ENCODE measurements around the gene LY6G5B. TPM values are rescaled to one million over a fixed set of nuclear protein-coding genes. Genes with fewer than 3 reads are reported as not detected.
A peak's percentile ranks its signal among the peaks of the same experiment; 100 is the strongest.

LY6G5B gene
- total RNA-seq, 4 donors from 2014 or later = 2.4 to 21.3 (median 10.3) TPM

DNA sequence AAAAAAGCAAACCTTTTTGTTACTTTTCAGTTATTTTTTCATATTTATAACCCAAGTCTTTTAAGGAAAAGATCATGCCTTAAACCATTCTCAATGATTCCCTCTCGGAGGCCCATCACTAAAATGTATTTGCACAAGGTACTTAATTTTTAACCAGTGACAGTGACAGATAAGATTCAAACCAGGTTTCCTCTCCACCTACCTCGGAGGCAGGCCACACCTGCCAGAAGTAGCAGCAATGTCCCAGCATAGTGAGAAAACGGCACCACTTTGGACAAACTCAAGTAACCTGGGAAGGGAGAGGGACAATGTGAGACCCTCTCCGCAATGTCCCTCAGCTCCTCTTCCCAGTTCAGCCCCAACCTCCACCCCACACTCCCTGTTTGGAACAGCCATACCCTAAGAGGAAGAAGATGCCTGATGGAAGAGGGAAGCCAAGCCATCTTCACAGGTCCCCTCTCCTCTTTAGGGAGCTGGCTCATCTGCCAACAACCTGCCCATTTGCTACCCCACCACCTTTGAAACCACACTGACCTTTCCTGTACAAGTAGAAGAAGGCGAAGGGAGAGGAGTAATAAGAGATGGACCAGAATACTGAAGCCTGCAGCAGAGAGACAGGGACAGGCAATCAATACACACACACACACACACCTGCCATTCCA is 31.1 kb downstream of the LY6G5B start:
- DNase-seq = no peak
- H3K36me3 ChIP-seq = peaks cover 0 to 15% (median 5%) of the 10 kb centered on the region in 4 donors
- in situ Hi-C loops (cut with MboI; ENCODE audit: low pct_ligation_motif_present in 1 of 4, low pct_unique_long_range_greater_than_20kb in 1 of 4, low sequenced_read_pairs in 3 of 4) = no loop called here
- intact Hi-C loops (cut with DNase I; ENCODE audit: low total_unique reads) = no loop called here
- H3K4me1 ChIP-seq = peaks cover 17 to 27% (median 21%) of the 10 kb centered on the region in 4 donors
- TF ChIP-seq POLR2AphosphoS5 (IDR thresholded peaks at IDR 0.05) (no peak), POLR2A (IDR thresholded peaks at IDR 0.05) (no peak), EP300 (IDR thresholded peaks at IDR 0.05; ENCODE audit: low read depth) (no peak)
- TF ChIP-seq, protein P1, sequence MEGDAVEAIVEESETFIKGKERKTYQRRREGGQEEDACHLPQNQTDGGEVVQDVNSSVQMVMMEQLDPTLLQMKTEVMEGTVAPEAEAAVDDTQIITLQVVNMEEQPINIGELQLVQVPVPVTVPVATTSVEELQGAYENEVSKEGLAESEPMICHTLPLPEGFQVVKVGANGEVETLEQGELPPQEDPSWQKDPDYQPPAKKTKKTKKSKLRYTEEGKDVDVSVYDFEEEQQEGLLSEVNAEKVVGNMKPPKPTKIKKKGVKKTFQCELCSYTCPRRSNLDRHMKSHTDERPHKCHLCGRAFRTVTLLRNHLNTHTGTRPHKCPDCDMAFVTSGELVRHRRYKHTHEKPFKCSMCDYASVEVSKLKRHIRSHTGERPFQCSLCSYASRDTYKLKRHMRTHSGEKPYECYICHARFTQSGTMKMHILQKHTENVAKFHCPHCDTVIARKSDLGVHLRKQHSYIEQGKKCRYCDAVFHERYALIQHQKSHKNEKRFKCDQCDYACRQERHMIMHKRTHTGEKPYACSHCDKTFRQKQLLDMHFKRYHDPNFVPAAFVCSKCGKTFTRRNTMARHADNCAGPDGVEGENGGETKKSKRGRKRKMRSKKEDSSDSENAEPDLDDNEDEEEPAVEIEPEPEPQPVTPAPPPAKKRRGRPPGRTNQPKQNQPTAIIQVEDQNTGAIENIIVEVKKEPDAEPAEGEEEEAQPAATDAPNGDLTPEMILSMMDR (IDR thresholded peaks at IDR 0.05) = no peak
- H3K27ac ChIP-seq = peak overlapping the region in 2 of 4 donors; percentile 2 to 98
- no peak overlapping the region for H3K4me3 ChIP-seq
- no peaks in the 10 kb centered on the region for H3K9me3 ChIP-seq
- 47 to 64% methylated on average over 2 to 5 of the region's 5 CpGs for WGBS, 2 donors (ENCODE audit: low coverage in 1 of 2)
- no peaks in the 10 kb centered on the region for H3K27me3 ChIP-seq

DNA sequence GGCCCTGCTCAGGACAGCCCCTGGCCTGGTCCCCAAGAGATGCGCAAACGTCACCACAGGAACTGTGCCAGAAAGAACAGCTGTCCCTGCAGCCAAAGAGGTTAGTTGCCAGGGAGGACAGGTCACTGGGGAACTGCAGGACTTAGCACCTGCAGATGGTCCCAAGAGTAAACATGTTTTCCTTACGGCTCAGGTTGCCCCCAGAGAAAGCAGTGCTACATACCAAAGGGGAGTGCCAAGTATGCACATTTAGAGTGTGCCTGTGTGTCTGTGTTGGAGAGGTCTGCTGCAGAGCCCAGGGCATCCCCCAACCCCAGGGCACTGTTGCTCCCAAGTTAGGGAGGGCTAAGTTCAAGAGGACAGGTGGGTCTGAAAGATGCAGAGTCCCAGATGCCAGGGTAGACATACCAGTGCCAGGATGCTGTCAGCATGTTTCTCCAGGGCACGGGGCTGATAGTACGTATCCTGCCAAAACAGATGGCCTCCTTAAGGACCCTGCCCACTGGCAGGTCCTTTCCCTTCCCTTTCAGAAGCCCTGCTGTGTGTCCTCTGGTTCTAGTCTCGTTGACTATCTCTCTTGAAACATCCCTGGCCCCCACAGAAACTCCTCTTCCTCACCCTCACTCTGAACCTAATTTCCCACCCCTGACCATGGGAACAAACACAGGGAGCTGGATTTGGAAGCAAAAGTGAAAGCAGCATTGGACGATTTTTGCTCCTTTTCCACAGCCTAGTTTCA is 32.1 kb downstream of the LY6G5B start:
- intact Hi-C loops (cut with DNase I; ENCODE audit: low total_unique reads) = no loop called here

DNA sequence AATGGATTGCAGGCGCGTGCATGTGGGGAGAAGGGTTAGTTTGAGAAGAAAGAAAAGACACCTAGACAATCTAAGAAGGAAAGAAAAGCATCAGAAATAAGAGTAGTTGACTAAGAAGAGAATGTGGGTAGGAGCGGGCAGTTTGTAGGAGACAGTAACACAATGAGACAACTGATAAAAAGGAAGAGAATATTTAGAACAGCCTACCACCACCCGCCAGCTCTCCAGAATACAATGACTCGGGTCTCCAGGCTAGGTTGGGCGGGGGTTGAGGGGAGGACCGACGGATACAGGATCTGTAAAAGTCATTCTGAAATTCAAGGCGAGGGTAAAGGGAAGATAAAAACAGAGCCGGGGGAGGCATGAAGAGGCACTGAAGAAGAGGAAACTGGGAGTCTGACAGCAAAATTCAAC is 32.6 kb downstream of the LY6G5B start:
- H3K27ac ChIP-seq = peak overlapping the region; percentile 98 to 100 (median 99)
- H3K4me3 ChIP-seq = peak overlapping the region; percentile 66 to 99 (median 91)
- in situ Hi-C loops (cut with MboI; ENCODE audit: low pct_ligation_motif_present in 1 of 4, low pct_unique_long_range_greater_than_20kb in 1 of 4, low sequenced_read_pairs in 3 of 4) (no loop called here), intact Hi-C loops (cut with DNase I; ENCODE audit: low total_unique reads) (no loop called here)
- H3K27me3 ChIP-seq = no peaks in the 10 kb centered on the region
- H3K4me1 ChIP-seq = peaks cover 17 to 27% (median 21%) of the 10 kb centered on the region in 4 donors
- no peaks in the 10 kb centered on the region for H3K9me3 ChIP-seq
- TF ChIP-seq POLR2AphosphoS5 (IDR thresholded peaks at IDR 0.05) (no peak), EP300 (IDR thresholded peaks at IDR 0.05; ENCODE audit: low read depth) (no peak), POLR2A (IDR thresholded peaks at IDR 0.05) (no peak)
- TF ChIP-seq, protein P1 (IDR thresholded peaks at IDR 0.05) = no peak
- WGBS, 2 donors (ENCODE audit: low coverage in 1 of 2) = 0 to 1% methylated on average over 3 to 10 of the region's 10 CpGs
- no peak for DNase-seq
- peaks cover 0 to 5% (median under 1%) of the 10 kb centered on the region in 4 donors for H3K36me3 ChIP-seq

More for the DNA sequence above, 32.1 kb downstream of the LY6G5B start:
- Histone ChIP-seq H3K36me3 (peaks cover 0 to 6% (median 3%) of the 10 kb centered on the region in 4 donors), H3K4me1 (peaks cover 17 to 27% (median 21%) of the 10 kb centered on the region in 4 donors), H3K9me3 (no peaks in the 10 kb centered on the region), H3K4me3 (peak overlapping the region; percentile 66 to 99 (median 91)), H3K27ac (peak overlapping the region; percentile 98 to 100 (median 99)), H3K27me3 (no peaks in the 10 kb centered on the region)
- no peak for TF ChIP-seq EP300 (IDR thresholded peaks at IDR 0.05; ENCODE audit: low read depth)
- TF ChIP-seq POLR2AphosphoS5 (IDR thresholded peaks at IDR 0.05) = no peak
- TF ChIP-seq POLR2A (IDR thresholded peaks at IDR 0.05) = no peak
- TF ChIP-seq, protein P1 (IDR thresholded peaks at IDR 0.05) = no peak
- in situ Hi-C loops (cut with MboI; ENCODE audit: low pct_ligation_motif_present in 1 of 4, low pct_unique_long_range_greater_than_20kb in 1 of 4, low sequenced_read_pairs in 3 of 4) = no loop called here
- DNase-seq = no peak
- WGBS, 2 donors (ENCODE audit: low coverage in 1 of 2) = 0 to 18% methylated on average over 4 to 7 of the region's 7 CpGs
